ENCODE results near the gene ZC3H12C. TPM values are rescaled to one million over a fixed set of nuclear protein-coding genes. Genes with fewer than 3 reads are reported as not detected.

Gene ZC3H12C
- total and polyA plus RNA-seq, 2 of the 13 experiments (the other 11 are each of a cell fraction or from before 2014, with no cell fraction given): 2.4 to 5.7 TPM

DNA sequence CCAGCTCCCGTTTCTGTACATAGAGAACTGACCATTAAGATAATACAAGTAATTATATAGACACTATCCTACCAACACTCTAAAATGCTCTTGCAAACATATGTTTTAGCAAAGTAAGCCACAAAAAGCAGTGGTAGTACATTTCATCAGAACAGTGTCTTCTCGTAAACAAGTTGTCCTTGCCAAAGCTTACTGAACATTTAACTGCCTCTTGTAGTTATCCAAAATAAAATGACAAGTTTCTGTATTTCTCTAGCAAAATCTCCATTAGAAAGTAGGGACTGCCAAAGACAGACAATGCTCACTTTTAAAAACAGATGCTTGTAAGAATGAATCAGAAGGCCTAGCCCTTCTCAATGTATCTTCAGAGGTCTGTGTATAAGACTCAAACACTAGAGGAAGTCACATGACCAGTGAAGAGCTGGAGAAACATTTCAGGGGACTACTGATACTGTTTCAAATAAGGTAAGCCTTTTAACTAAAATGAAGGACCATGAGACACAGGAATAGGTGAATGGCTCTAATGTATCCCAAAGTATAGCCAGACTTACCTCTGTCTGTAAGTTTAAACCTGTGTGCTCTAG is 7.8 kb upstream of the ZC3H12C start (continued):
- TF ChIP-seq GABPB1 (CRISPR knock-in tag; IDR thresholded peaks at IDR 0.05): no peak
- no peak for TF ChIP-seq ZFX (CRISPR knock-in tag; IDR thresholded peaks at IDR 0.05; ENCODE audit: low read depth)
- TF ChIP-seq ZBTB20 (CRISPR knock-in tag; IDR thresholded peaks at IDR 0.05; ENCODE audit: borderline replicate concordance, low read depth): no peak
- TF ChIP-seq SP2 (CRISPR knock-in tag; IDR thresholded peaks at IDR 0.05): no peak
- TF ChIP-seq MTF1 (CRISPR knock-in tag; IDR thresholded peaks at IDR 0.05): no peak
- no peak for TF ChIP-seq ZSCAN31 (CRISPR knock-in tag; IDR thresholded peaks at IDR 0.05; ENCODE audit: low read depth)
- no peak for TF ChIP-seq SMARCC2 (IDR thresholded peaks at IDR 0.05)

GRCh38 chr11:110086892-110087309 is 6.3 kb upstream of the ZC3H12C start:
- Histone ChIP-seq H3K4me1 (ENCODE audit: insufficient read depth, low read length) (peaks cover 6% of the 10 kb centered on the region), H3K27me3 (ENCODE audit: control insufficient read depth in 1 of 2, insufficient read depth in 2 of 2, low read length in 2 of 2) (peaks cover 2 to 20% of the 10 kb centered on the region in 2 experiments; a peak in 3 of 5 replicates), H2AFZ (ENCODE audit: low read length) (no peak overlapping the region), H4K20me1 (ENCODE audit: insufficient read depth, low read length) (no peaks in the 10 kb centered on the region), H3K9me3 (ENCODE audit: low read length) (no peaks in the 10 kb centered on the region), H3K27ac (ENCODE audit: extremely low read length, insufficient read depth, low read length) (no peak overlapping the region), H3K79me2 (ENCODE audit: insufficient read depth, low read length) (no peaks in the 10 kb centered on the region), H3K4me3 (replicated peaks in 1 of 3; ENCODE audit: insufficient read depth in 1 of 3, low read depth in 2 of 3, low read length in 3 of 3) (no peak overlapping the region), H3K4me2 (ENCODE audit: low read depth, low read length) (no peak overlapping the region), H3K9ac (ENCODE audit: insufficient read depth, low read depth, low read length) (no peak overlapping the region), H3K36me3 (replicated peaks in 1 of 2; ENCODE audit: control insufficient read depth in 1 of 2, insufficient read depth in 2 of 2, low read length in 2 of 2) (no peaks in the 10 kb centered on the region)
- FAIRE-seq (no peak), DNase-seq (ENCODE audit: low spot score) (no peak), ATAC-seq (no peak)
- BruUV-seq (replicated peaks): no TSS peak
- in situ Hi-C loops (cut with HindIII; ENCODE audit: extremely low pct_ligation_motif_present, low pct_unique_long_range_greater_than_20kb) (no loop called here), intact Hi-C loops (cut with micrococcal nuclease; ENCODE audit: unreplicated experiment) (no loop called here)
- ChIA-PET CTCF (ENCODE audit: low intra/inter-chr PET ratio, low total read pairs) (no interaction called here), POLR2A (no interaction called here)
- WGBS (ENCODE audit: low lambda C conversion rate): 3% methylated on average over 3 of the region's 3 CpGs
- TF ChIP-seq ZFP36L2 (CRISPR knock-in tag; IDR thresholded peaks at IDR 0.05): no peak
- no peak for TF ChIP-seq IKZF5 (CRISPR knock-in tag; IDR thresholded peaks at IDR 0.05)
- TF ChIP-seq NONO (IDR thresholded peaks at IDR 0.05): no peak
- no peak for TF ChIP-seq NONO (CRISPR knock-in tag; conservative IDR thresholded peaks at IDR 0.05)
- TF ChIP-seq ZKSCAN5 (CRISPR knock-in tag; IDR thresholded peaks at IDR 0.05): no peak
- TF ChIP-seq CHD4 (IDR thresholded peaks at IDR 0.05; ENCODE audit: borderline replicate concordance, low read length): no peak
- no peak for TF ChIP-seq MYC (CRISPR knock-in tag; IDR thresholded peaks at IDR 0.05; ENCODE audit: borderline replicate concordance)
- no peak for TF ChIP-seq POLR2G (IDR thresholded peaks at IDR 0.05; ENCODE audit: low read depth, low read length)
- TF ChIP-seq GATAD1 (CRISPR knock-in tag; IDR thresholded peaks at IDR 0.05): no peak
- no peak for TF ChIP-seq ZFP37 (CRISPR knock-in tag; IDR thresholded peaks at IDR 0.05; ENCODE audit: borderline replicate concordance)
- TF ChIP-seq FOXK2 (IDR thresholded peaks at IDR 0.05): no peak
- TF ChIP-seq PBX3 (CRISPR knock-in tag; IDR thresholded peaks at IDR 0.05; ENCODE audit: borderline replicate concordance): no peak
- TF ChIP-seq GTF3A (CRISPR knock-in tag; conservative IDR thresholded peaks at IDR 0.05): no peak
- TF ChIP-seq, protein P1, sequence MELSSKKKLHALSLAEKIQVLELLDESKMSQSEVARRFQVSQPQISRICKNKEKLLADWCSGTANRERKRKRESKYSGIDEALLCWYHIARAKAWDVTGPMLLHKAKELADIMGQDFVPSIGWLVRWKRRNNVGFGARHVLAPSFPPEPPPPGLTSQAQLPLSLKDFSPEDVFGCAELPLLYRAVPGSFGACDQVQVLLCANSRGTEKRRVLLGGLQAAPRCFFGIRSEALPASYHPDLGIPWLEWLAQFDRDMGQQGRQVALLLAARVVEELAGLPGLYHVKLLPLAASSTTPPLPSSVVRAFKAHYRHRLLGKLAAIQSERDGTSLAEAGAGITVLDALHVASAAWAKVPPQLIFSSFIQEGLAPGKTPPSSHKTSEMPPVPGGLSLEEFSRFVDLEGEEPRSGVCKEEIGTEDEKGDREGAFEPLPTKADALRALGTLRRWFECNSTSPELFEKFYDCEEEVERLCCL (CRISPR knock-in tag; IDR thresholded peaks at IDR 0.05; ENCODE audit: borderline replicate concordance): no peak
- TF ChIP-seq TCF7 (IDR thresholded peaks at IDR 0.05; ENCODE audit: low read depth): no peak
- TF ChIP-seq AKAP8 (CRISPR knock-in tag; IDR thresholded peaks at IDR 0.05): no peak
